GM12878 (cell line): ENCODE results near the gene ESRRB. TPM values are rescaled to one million over a fixed set of nuclear protein-coding genes. Genes with fewer than 3 reads are reported as not detected.

Source experiments
- ATAC-seq: fragments of 200-7000 bp; cut with Tn5 transposase; 3 replicates; pipeline ENCODE4 v1.9.1; 2020; ENCODE audit warnings: mild to moderate bottlenecking, moderate library complexity
- BruUV-seq: library from RNA; stranded (reverse); fragments of 400-500 nt; replicated peaks from 2 replicates; lab custom pipeline; 2021; lab: Mats Ljungman, UMichigan
- CTCF ChIA-PET: fragments of 300-600 bp; sonication (Branson Sonifier 250); formaldehyde crosslinking; extraction: SDS; loops from one replicate; lab custom pipeline; 2021; ENCODE audit warnings: inconsistent platforms; lab: Yijun Ruan, JAX
- POLR2A ChIA-PET: fragments of 350-600 bp; formaldehyde crosslinking; extraction: SDS; loops from one replicate; lab custom pipeline; 2021; ENCODE audit warnings: inconsistent platforms; lab: Charles Lee
- RAD21 ChIA-PET: fragments of 300-600 bp; sonication (Branson Sonifier 250); formaldehyde crosslinking; loops from one replicate; lab custom pipeline; 2023; ENCODE audit warnings: antibody characterized with exemption; ENCODE audit not compliant: unreplicated experiment; lab: Charles Lee
- SMC1A ChIA-PET: fragments of 300-600 bp; sonication (Branson Sonifier 250); formaldehyde crosslinking; loops from one replicate; lab custom pipeline; 2023; ENCODE audit not compliant: unreplicated experiment, uncharacterized antibody; lab: Charles Lee
- DNase-seq: peaks from one replicate; pipeline ENCODE4 v3.0.0-alpha.2; 2011; ENCODE audit warnings: low read depth, low spot score
- FAIRE-seq: peaks from 3 replicates; lab custom pipeline; 2011; peaks lifted over from hg19 to GRCh38; lab: Jason Lieb, UNC
- H2AFZ ChIP-seq: 2 replicates; pipeline ENCODE4 v1.6.0; 2011; ENCODE audit warnings: low read depth, low read length, control low read depth; ENCODE audit not compliant: control insufficient read depth
- H3K27ac ChIP-seq: 2 replicates; pipeline ENCODE4 v1.5.1; 2011; ENCODE audit warnings: control low read depth; ENCODE audit not compliant: control insufficient read depth, insufficient read depth
- H3K27me3 ChIP-seq, 2 experiments: replicated peaks in 1 of 2; 2 replicates each; pipeline versions ENCODE4 v1.6.0 to v1.6.1; 2011; ENCODE audit warnings: low read length in 1 of 2; ENCODE audit not compliant: control insufficient read depth in 2 of 2, insufficient read depth in 2 of 2
- H3K36me3 ChIP-seq, 2 experiments: 2 replicates each; pipeline ENCODE4 v1.5.1; 2011; ENCODE audit warnings: low read length in 1 of 2; ENCODE audit not compliant: control insufficient read depth in 2 of 2, insufficient read depth in 2 of 2
- H3K4me1 ChIP-seq: 2 replicates; pipeline ENCODE4 v1.6.1; 2011; ENCODE audit warnings: mild to moderate bottlenecking, low read length, moderate library complexity, mixed read lengths; ENCODE audit not compliant: control insufficient read depth, insufficient read depth
- H3K4me2 ChIP-seq: 2 replicates; pipeline ENCODE4 v1.6.0; 2011; ENCODE audit warnings: control low read depth; ENCODE audit not compliant: control insufficient read depth, insufficient read depth
- H3K4me3 ChIP-seq: fragments of 200-600 bp; sonication (generic); 2 replicates; pipeline ENCODE4 v1.5.1; 2016
- H3K79me2 ChIP-seq: 2 replicates; pipeline ENCODE4 v1.6.0; 2011; ENCODE audit warnings: low read length; ENCODE audit not compliant: control insufficient read depth, insufficient read depth
- H3K9ac ChIP-seq: 2 replicates; pipeline ENCODE4 v1.8.0; 2011; ENCODE audit warnings: low read length, control low read depth, mixed read lengths; ENCODE audit not compliant: control insufficient read depth, insufficient read depth
- H3K9me3 ChIP-seq: replicated peaks from 3 replicates; pipeline ENCODE4 v1.5.1; 2011; ENCODE audit warnings: mild to moderate bottlenecking, low read length; ENCODE audit not compliant: control insufficient read depth, insufficient read depth
- H4K20me1 ChIP-seq: 2 replicates; pipeline ENCODE4 v1.6.0; 2011; ENCODE audit not compliant: control insufficient read depth, insufficient read depth
- BACH1 ChIP-seq: fragments of 450-650 bp; IDR thresholded peaks from 2 replicates; pipeline ENCODE4 v1.6.1; 2017; ENCODE audit warnings: mild to moderate bottlenecking, borderline replicate concordance
- CEBPB ChIP-seq, 2 experiments: fragments of 150-350 bp in 1 of 2; IDR thresholded peaks; 2 replicates each; pipeline ENCODE4 v1.6.1; 2012 to 2014; ENCODE audit warnings: low read depth in 2 of 2, low read length in 2 of 2, borderline replicate concordance in 1 of 2, inconsistent platforms in 1 of 2
- GABPA ChIP-seq: IDR thresholded peaks from 2 replicates; pipeline ENCODE4 v1.6.1; 2014; ENCODE audit warnings: antibody characterized with exemption, low read depth, mild to moderate bottlenecking, inconsistent platforms
- IKZF1 ChIP-seq: fragments of 450-650 bp; conservative IDR thresholded peaks from 2 replicates; pipeline ENCODE4 v1.6.1; 2017; ENCODE audit warnings: antibody characterized with exemption, mild to moderate bottlenecking
- PAX5 ChIP-seq: IDR thresholded peaks from 2 replicates; pipeline ENCODE4 v1.6.1; 2011; ENCODE audit warnings: low read depth, low read length, borderline replicate concordance
- SIX5 ChIP-seq: IDR thresholded peaks from 2 replicates; pipeline ENCODE4 v1.6.1; 2011; ENCODE audit warnings: mild to moderate bottlenecking, low read depth, low read length, moderate library complexity; ENCODE audit not compliant: severe bottlenecking
- SMARCA5 ChIP-seq: fragments of 450-650 bp; IDR thresholded peaks from 2 replicates; pipeline ENCODE4 v1.6.1; 2017; ENCODE audit warnings: mild to moderate bottlenecking
- SP1 ChIP-seq: IDR thresholded peaks from one replicate; pipeline ENCODE4 v1.6.1; 2011; ENCODE audit warnings: low read depth, low read length
- ZNF24 ChIP-seq: fragments of 450-650 bp; IDR thresholded peaks from 2 replicates; pipeline ENCODE4 v1.6.1; 2017; ENCODE audit warnings: antibody characterized with exemption, mild to moderate bottlenecking
- WGBS: methylation state at CpG from one replicate; pipeline ENCODE4 v1.1.6; 2016; ENCODE audit warnings: low lambda C conversion rate; ENCODE audit not compliant: insufficient replicate concordance, insufficient coverage; ENCODE audit errors: missing lambda C conversion rate; 5-methylcytosine and 5-hydroxymethylcytosine counted together
- in situ Hi-C: fragments of 300-500 bp; cut with MboI; formaldehyde crosslinking; loops from 9 replicates; pipeline ENCODE4 v1.14.3; 2018; ENCODE audit warnings: mixed read lengths
- intact Hi-C: fragments of 100-400 bp; cut with micrococcal nuclease; formaldehyde crosslinking; loops from one replicate; pipeline ENCODE4 v1.14.2; 2022; ENCODE audit not compliant: unreplicated experiment
- polyA plus RNA-seq, 11 experiments: library from polyadenylated mRNA; depleted of rRNA in 4 of 11; unstranded in 6 of 11; stranded (reverse) in 5 of 11; fragments of >200 nt; fragmentation: Nextera tagmentation in 4 of 11; fragmentation: Illumina TruSeq in 1 of 11; extraction: Ambion mirVana in 4 of 11; extraction: Trizol in 1 of 11; gene quantifications; 1 replicate in 1 of 11; 2 replicates in 10 of 11; pipeline versions ENCODE4 v1.2.1 to v1.2.3, GENCODE V29; 2011 to 2016; ENCODE audit warnings: inconsistent platforms in 2 of 11, missing spikeins in 2 of 11, low read depth in 1 of 11
- total RNA-seq, 4 experiments: library from RNA; depleted of rRNA in 3 of 4; stranded (reverse); fragments of >200 nt in 3 of 4; fragmentation: Illumina TruSeq in 1 of 4; extraction: Trizol in 1 of 4; gene quantifications; 2 replicates each; pipeline versions ENCODE4 v1.2.1 to v1.2.3, GENCODE V29; 2013 to 2021

Gene ESRRB
- total and polyA plus RNA-seq, 10 of the 15 experiments (the other 5 are each of a cell fraction or from before 2014, with no cell fraction given): 0.03 to 0.73 (median 0.11) TPM; not detected in 6

DNA sequence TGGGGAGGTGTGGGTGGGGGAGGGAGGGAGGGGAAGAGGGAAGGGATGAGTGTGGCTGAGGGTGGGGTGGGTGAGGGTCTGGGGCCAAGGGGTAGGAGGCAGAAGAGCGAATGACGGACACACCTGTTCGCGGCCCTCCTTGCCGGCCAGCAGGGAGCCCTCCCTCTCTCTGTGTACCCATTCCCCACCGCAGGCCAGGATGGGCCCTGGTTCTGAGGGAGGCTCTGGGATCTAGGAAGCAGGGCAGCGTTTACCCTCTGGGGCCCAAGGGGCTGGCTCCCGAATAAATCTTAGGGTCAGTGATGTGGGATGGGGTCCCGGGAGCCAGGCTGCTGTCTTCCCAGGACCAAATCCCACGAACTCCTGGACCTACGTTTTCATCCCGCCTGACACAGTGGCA is 46.0 kb upstream of the ESRRB start:
- H3K9ac ChIP-seq: no peak overlapping the region
- no peak for TF ChIP-seq BACH1
- no peak for TF ChIP-seq PAX5
- TF ChIP-seq SIX5: no peak
- TF ChIP-seq CEBPB (IDR thresholded peaks at IDR 0.05; ENCODE audit: borderline replicate concordance in 1 of 2, low read depth in 2 of 2, low read length in 2 of 2): no peak
- no peak for TF ChIP-seq GABPA
- TF ChIP-seq SP1: no peak
- no peak for TF ChIP-seq ZNF24
- TF ChIP-seq IKZF1: no peak
- TF ChIP-seq SMARCA5: no peak
- TF ChIP-seq, all 136 proteins: peak for 0
- FAIRE-seq (no peak), DNase-seq (no peak), ATAC-seq (no peak)
- Histone ChIP-seq H3K4me3 (no peak overlapping the region), H4K20me1 (no peaks in the 10 kb centered on the region), H2AFZ (no peak overlapping the region), H3K4me2 (no peak overlapping the region), H3K27me3 (peaks cover 0 to 10% of the 10 kb centered on the region in 2 experiments), H3K36me3 (no peaks in the 10 kb centered on the region), H3K79me2 (no peaks in the 10 kb centered on the region), H3K4me1 (no peaks in the 10 kb centered on the region), H3K9me3 (no peaks in the 10 kb centered on the region), H3K27ac (no peak overlapping the region)
- BruUV-seq: no TSS peak
- ChIA-PET SMC1A (no interaction called here), POLR2A (no interaction called here), CTCF (no interaction called here), RAD21 (no interaction called here)
- intact Hi-C loops (no loop called here), in situ Hi-C loops (no loop called here)
- WGBS: 29% methylated on average over 12 of the region's 12 CpGs
